HG03439 (cell line): ENCODE results near the gene IQCF6.
"Not testable (repeated sequence)": the region's sequence is repeated elsewhere in the genome, so short reads cannot be mapped to it uniquely, and the experiment has no call there.

ENCODE experiments used
- ATAC-seq: cut with Tn5 transposase; IDR thresholded peaks from one replicate; pipeline ENCODE4 v1.9.1; 2021; ENCODE audit warnings: mild to moderate bottlenecking, moderate library complexity; ENCODE audit not compliant: unreplicated experiment

The IQCF6 gene

DNA sequence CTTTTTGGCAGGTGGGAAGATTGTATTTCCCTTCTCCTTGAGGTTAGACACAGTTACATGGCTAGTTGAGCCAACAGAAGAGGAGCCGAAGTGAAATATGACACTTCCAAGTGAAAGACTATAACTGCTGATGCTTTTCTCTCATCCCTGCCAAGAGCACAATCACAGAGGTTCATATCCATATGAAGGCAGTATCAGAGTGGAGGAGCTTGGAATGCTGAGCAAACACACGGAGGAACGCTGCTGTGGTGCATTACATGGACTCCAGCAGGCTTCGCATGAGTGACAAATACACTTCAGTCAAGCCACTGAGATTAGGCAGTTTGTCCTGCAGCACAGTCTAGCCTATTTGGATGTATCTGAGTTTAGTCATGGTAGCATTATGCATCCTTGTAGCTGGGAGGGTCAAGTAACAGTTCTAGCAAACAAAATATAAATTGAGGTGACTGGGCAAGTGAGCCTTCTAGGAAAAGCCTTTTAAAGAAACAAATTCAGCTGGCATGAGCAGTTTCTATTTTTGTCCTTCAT lies 5.4 kb downstream of the IQCF6 start:
- no peak for ATAC-seq

DNA sequence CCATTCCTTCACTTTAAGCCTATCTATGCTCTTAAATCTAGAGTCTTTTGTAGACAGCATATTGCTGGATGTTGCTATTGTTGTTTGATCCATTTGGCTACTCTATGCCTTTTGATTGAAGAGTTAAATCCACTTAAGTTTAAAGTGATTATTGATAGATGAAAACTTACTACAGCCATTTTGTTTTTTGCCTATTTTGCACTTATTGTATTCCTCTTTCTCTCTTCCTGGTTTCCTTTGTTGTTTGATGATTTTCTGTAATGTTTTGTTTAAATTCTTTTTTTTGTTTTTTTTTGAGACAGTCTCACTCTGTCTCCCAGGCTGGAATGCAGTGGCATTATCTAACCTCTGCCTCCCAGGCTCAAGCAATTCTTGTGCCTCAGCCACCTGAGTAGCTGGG lies 19.8 kb downstream of the IQCF6 start:
- ATAC-seq = no peak

DNA sequence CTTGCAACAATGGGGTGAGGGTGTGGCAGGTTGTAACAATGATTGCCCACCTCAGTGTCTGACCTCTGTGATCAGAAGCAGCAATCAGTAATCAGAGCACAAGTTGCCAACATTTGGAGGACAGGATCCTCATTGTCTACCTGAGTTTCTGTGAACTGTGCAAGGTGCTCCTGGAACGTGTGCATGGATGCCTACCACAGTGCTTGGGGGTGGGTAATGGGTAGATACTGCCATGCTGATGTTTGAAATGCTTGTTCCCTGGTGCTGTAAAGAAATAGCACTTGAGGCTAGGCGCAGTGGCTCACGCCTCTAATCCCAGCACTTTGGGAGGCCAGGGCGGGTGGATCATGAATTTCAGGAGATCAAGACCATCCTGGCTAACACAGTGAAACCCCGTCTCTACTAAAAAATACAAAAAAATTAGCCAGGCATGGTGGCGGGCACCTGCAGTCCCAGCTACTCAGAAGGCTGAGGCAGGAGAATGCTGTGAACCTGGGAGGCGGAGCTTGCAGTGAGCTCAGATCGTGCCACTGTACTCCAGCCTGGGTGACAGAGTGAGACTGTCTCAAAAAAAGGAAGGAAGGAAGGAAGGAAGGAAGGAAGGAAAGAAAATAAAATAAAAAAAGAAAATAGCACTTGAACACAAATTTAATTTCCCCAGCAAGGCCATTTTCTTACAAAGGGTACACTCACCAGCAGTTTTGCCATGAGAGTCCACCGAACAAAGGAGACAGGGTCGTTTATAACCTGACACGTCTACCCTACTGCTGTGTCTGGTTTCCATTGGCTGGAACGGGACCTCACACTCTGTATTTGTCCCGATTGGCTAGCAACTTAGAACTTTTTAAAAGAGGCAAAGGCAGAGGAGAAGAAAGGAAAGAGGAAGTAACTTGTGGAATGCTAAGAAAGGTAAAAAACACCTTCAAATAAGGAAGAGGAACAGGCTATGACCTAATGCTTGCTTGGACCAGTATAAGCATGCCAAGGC lies 25.0 kb downstream of the IQCF6 start:
- not testable (repeated sequence) for ATAC-seq

DNA sequence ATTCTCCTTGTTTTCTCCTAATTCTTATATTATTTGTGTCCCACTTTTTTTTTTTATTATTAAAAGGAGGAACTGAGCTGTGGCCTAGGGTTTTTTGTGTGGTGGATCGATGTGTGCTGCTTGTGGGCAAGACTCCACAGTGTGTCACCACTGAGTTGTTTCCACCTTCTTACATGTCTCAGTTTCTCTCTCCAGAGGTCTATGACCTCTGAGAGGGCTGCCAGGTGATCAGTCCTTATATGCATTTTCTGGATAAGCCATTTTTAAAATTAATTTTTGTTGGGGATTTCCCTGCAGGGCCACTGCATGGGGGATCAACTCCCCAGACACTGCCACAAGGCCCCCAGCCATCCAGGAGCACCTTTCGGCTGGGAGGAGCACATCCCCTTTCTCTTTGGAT lies 27.8 kb downstream of the IQCF6 start:
- ATAC-seq = no peak

DNA sequence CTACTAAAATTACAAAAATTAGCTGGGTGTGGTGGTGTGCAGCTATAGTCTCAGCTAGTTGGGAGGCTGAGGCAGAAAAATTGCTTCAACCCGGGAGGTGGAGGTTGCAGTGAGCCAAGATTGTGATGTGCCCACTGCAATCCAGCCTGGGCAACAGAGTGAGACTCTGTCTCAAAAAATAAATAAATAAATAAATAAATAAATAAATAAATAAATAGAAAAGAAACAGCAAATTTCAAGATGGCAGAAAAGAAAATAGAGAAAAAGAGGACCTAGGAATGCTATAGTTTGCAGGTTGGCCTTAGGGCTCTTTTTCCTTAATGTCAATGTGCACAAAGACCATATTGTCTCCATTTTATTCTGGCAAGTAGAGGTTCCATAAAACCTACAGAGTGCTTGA lies 28.2 kb downstream of the IQCF6 start:
- no peak for ATAC-seq

GRCh38 chr3:51748327-51748726 lies 30.7 kb downstream of the IQCF6 start:
- no peak for ATAC-seq

- no peak for ATAC-seq
Measured at GRCh38 chr3:51747840-51748239, 31.2 kb downstream of the IQCF6 start.

- ATAC-seq = not testable (repeated sequence)
Measured at GRCh38 chr3:51742978-51743377, 36.1 kb downstream of the IQCF6 start.

GRCh38 chr3:51742320-51742719 lies 36.7 kb downstream of the IQCF6 start:
- ATAC-seq = not testable (repeated sequence)

GRCh38 chr3:51739110-51739509 lies 39.9 kb downstream of the IQCF6 start:
- ATAC-seq = no peak

- no peak for ATAC-seq
Measured at GRCh38 chr3:51735950-51736349, 43.1 kb downstream of the IQCF6 start.

GRCh38 chr3:51735039-51735438 lies 44.0 kb downstream of the IQCF6 start:
- ATAC-seq = no peak

- ATAC-seq = no peak
Measured at GRCh38 chr3:51734572-51734907, 44.5 kb downstream of the IQCF6 start.

- no peak for ATAC-seq
Measured at GRCh38 chr3:51733859-51734571, 45.0 kb downstream of the IQCF6 start.

- ATAC-seq = no peak
Measured at GRCh38 chr3:51729042-51729633, 49.9 kb downstream of the IQCF6 start.
